Activated CD4-positive, alpha-beta T cell treated with anti-CD3 and anti-CD28 coated beads, Interleukin-2, Interleukin-6, amounts not matched to agents 100 ng/mL and 50 ng/mL, durations not matched to agents 16 hours and 8 hours (primary cell): ENCODE results near the gene SASS6.

Source experiments
- DNase-seq: peaks from one replicate; pipeline ENCODE4 v3.0.0-alpha.2; 2020

The SASS6 gene

GRCh38 chr1:100039591-100039990 is 93.1 kb downstream of the SASS6 start:
- no peak for DNase-seq

GRCh38 chr1:100038660-100039287 is 94.0 kb downstream of the SASS6 start:
- DNase-seq: peak; percentile 91

GRCh38 chr1:100037927-100038659 is 94.6 kb downstream of the SASS6 start:
- peak; percentile 92 for DNase-seq

- no peak for DNase-seq
These were observed 95.1 kb downstream of the SASS6 start for GRCh38 chr1:100037656-100037926.

GRCh38 chr1:100036718-100037655 is 95.7 kb downstream of the SASS6 start:
- DNase-seq: peak; percentile 15

GRCh38 chr1:100035214-100035613 is 97.5 kb downstream of the SASS6 start:
- no peak for DNase-seq

- peak; percentile 15 for DNase-seq
These were observed 98.3 kb downstream of the SASS6 start for GRCh38 chr1:100034470-100034869.
